ENCODE results near the gene GOLGA1. TPM values are rescaled to one million over a fixed set of nuclear protein-coding genes. Genes with fewer than 3 reads are reported as not detected.

Gene GOLGA1
- total RNA-seq, 2 experiments from 2014 or later, result 20.9 to 21.6 TPM

DNA sequence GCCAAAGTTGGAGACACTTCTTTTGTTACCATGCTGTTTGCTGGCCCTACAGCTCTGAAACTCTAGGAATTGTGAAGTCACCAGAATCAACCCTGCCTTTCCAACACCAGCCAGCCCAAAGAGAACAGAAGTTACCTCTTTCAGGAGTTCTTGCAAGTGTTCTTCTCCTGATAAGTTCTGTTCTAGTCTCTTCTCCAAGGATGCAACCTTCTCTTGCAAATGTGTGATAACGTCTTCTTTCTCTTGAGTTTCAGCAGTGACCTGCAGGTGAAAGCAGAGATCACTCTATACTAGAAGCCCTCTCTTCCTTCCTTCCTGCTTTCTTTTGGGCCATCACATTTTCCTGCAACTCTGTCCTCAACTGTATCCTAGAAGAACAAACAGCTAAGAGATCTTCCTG lies 29.1 kb downstream of the GOLGA1 start:
- Mint-ChIP-seq H3K27ac (no peak overlapping the region), H3K27me3 (no peaks in the 10 kb centered on the region), H3K4me3 (no peak overlapping the region), H3K4me1 (ENCODE audit: low read depth) (no peaks in the 10 kb centered on the region), H3K9me3 (no peaks in the 10 kb centered on the region), H3K36me3 (ENCODE audit: low read depth) (peaks cover 43% of the 10 kb centered on the region)
- no peak for DNase-seq
- POLR2A ChIA-PET, result no interaction called here
- ATAC-seq, result no peak
- intact Hi-C loops (cut with micrococcal nuclease), result no loop called here
- TF ChIP-seq, protein P1, sequence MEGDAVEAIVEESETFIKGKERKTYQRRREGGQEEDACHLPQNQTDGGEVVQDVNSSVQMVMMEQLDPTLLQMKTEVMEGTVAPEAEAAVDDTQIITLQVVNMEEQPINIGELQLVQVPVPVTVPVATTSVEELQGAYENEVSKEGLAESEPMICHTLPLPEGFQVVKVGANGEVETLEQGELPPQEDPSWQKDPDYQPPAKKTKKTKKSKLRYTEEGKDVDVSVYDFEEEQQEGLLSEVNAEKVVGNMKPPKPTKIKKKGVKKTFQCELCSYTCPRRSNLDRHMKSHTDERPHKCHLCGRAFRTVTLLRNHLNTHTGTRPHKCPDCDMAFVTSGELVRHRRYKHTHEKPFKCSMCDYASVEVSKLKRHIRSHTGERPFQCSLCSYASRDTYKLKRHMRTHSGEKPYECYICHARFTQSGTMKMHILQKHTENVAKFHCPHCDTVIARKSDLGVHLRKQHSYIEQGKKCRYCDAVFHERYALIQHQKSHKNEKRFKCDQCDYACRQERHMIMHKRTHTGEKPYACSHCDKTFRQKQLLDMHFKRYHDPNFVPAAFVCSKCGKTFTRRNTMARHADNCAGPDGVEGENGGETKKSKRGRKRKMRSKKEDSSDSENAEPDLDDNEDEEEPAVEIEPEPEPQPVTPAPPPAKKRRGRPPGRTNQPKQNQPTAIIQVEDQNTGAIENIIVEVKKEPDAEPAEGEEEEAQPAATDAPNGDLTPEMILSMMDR (IDR thresholded peaks at IDR 0.05), result no peak
- CTCF ChIA-PET, result no interaction called here

DNA sequence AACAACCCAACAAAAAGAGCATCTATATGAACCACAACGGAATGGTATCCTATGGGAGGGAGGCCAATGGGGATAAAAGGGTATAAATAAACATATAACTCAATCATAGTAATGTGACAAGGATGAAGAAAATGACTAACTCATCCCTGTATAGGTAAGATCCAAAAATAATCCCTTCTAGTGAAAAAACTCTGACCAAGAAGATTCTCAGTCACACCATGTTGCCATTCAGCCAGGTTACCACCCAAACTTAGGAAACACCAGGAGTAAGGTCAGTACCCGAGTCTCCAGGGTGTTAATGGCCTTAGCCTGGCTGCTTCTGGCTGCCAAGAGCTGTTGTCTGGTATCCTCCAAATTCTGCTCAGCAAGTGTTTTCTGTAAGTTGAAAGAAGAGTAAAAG lies 32.8 kb downstream of the GOLGA1 start:
- ATAC-seq (no peak), DNase-seq (no peak)
- H3K4me3 Mint-ChIP-seq, result no peak overlapping the region
- TF ChIP-seq, protein P1 (IDR thresholded peaks at IDR 0.05), result no peak
- no peak overlapping the region for H3K27ac Mint-ChIP-seq
- peaks cover 38% of the 10 kb centered on the region for H3K36me3 Mint-ChIP-seq (ENCODE audit: low read depth)
- no peaks in the 10 kb centered on the region for H3K27me3 Mint-ChIP-seq
- intact Hi-C loops (cut with micrococcal nuclease), result no loop called here
- no peaks in the 10 kb centered on the region for H3K4me1 Mint-ChIP-seq (ENCODE audit: low read depth)
- CTCF ChIA-PET, result no interaction called here
- no peaks in the 10 kb centered on the region for H3K9me3 Mint-ChIP-seq
- POLR2A ChIA-PET, result interaction anchor here (0.8 kb wide), 1 partner anchor 14 kb away, joined by 5 read pairs; no protein-coding TSS in a partner anchor

GRCh38 chr9:124906966-124907365 lies 33.9 kb downstream of the GOLGA1 start:
- ATAC-seq (no peak), DNase-seq (no peak)
- CTCF ChIA-PET, result no interaction called here
- Mint-ChIP-seq H3K27me3 (peaks cover 4% of the 10 kb centered on the region), H3K4me3 (no peak overlapping the region), H3K9me3 (no peaks in the 10 kb centered on the region), H3K36me3 (ENCODE audit: low read depth) (peaks cover 38% of the 10 kb centered on the region), H3K4me1 (ENCODE audit: low read depth) (no peaks in the 10 kb centered on the region), H3K27ac (no peak overlapping the region)
- POLR2A ChIA-PET, result no interaction called here
- intact Hi-C loops (cut with micrococcal nuclease), result no loop called here
- TF ChIP-seq, protein P1 (IDR thresholded peaks at IDR 0.05), result no peak

DNA sequence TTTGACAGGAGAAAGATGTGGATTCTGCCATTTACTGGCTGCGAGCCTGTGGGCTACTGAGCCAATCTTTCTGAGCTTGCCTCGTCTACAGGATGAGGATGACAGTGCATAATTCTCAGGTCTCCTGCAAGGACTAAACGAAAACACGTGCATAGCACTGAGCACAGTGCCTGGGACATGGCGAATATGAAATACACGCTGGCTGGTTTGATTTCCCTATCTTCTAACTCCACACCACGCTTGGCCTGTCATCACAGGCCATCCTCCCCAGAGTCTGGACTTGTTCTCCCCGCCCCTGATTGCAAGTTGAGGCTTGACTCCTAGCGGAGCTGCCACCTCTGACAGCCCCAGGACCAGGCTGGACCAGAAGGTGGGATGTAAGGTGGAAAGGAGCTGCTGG lies 41.0 kb downstream of the GOLGA1 start:
- ChIA-PET POLR2A (no interaction called here), CTCF (no interaction called here)
- no peak overlapping the region for H3K4me3 Mint-ChIP-seq
- intact Hi-C loops (cut with micrococcal nuclease), result no loop called here
- no peak overlapping the region for H3K27ac Mint-ChIP-seq
- peaks cover 5% of the 10 kb centered on the region for H3K4me1 Mint-ChIP-seq (ENCODE audit: low read depth)
- H3K36me3 Mint-ChIP-seq (ENCODE audit: low read depth), result peaks cover 49% of the 10 kb centered on the region
- DNase-seq, result no peak
- no peaks in the 10 kb centered on the region for H3K9me3 Mint-ChIP-seq
- no peak for ATAC-seq
- TF ChIP-seq, protein P1 (IDR thresholded peaks at IDR 0.05), result no peak
- H3K27me3 Mint-ChIP-seq, result peaks cover 4% of the 10 kb centered on the region

GRCh38 chr9:124897570-124898460 lies 43.1 kb downstream of the GOLGA1 start:
- Mint-ChIP-seq H3K27ac (no peak overlapping the region), H3K36me3 (ENCODE audit: low read depth) (peaks cover 59% of the 10 kb centered on the region), H3K4me1 (ENCODE audit: low read depth) (peaks cover 7% of the 10 kb centered on the region), H3K4me3 (no peak overlapping the region), H3K27me3 (peaks cover 1% of the 10 kb centered on the region), H3K9me3 (no peaks in the 10 kb centered on the region)
- CTCF ChIA-PET, result no interaction called here
- TF ChIP-seq, protein P1 (IDR thresholded peaks at IDR 0.05), result no peak
- intact Hi-C loops (cut with micrococcal nuclease), result no loop called here
- DNase-seq (no peak), ATAC-seq (no peak)
- POLR2A ChIA-PET, result no interaction called here

Measured in activated CD8-positive, alpha-beta T cell treated with anti-CD3 and anti-CD28 coated beads for 36 hours (primary cell).